HepG2 (cell line): ENCODE measurements around the gene YPEL3.

Experiments used
- NR2F1 ChIP-seq, 2 experiments: fragments of 450-650 bp in 1 of 2; formaldehyde crosslinking in 1 of 2; IDR thresholded peaks; 2 replicates each; pipeline versions ENCODE4 v1.5.0 to v1.6.1; 2016 to 2020; ENCODE audit warnings: mild to moderate bottlenecking in 1 of 2, missing compliant biosample characterization in 1 of 2, missing genetic modification reagents in 1 of 2, moderate library complexity in 1 of 2
- REST ChIP-seq, 2 experiments: IDR thresholded peaks; 2 replicates each; pipeline ENCODE4 v1.6.1; 2011 to 2012; ENCODE audit warnings: low read length in 2 of 2, borderline replicate concordance in 1 of 2, low read depth in 1 of 2, mild to moderate bottlenecking in 1 of 2, moderate library complexity in 1 of 2
- ZNF562 ChIP-seq: sonication (generic); formaldehyde crosslinking; IDR thresholded peaks from 2 replicates; pipeline ENCODE4 v1.8.0; 2022; ENCODE audit warnings: missing genetic modification reagents, borderline replicate concordance
- ZNF792 ChIP-seq: IDR thresholded peaks from 2 replicates; pipeline ENCODE4 v1.6.1; 2016

GRCh38 chr16:30085247-30085646 is 10.8 kb downstream of the YPEL3 start:
- TF ChIP-seq ZNF792 (no peak), ZNF562 (CRISPR knock-in tag) (no peak), NR2F1 (CRISPR knock-in tag; IDR thresholded peaks at IDR 0.05) (no peak), REST (IDR thresholded peaks at IDR 0.05; ENCODE audit: borderline replicate concordance in 1 of 2, low read depth in 1 of 2, low read length in 2 of 2) (no peak)
